Heart right ventricle (tissue), 16 donors: Measurements from ENCODE around the gene CACNA1C. TPM values are rescaled to one million over a fixed set of nuclear protein-coding genes. Genes with fewer than 3 reads are reported as not detected.

Experiments used
- ATAC-seq, 8 donors: fragments of 200-7000 bp; cut with Tn5 transposase; one replicate each; pipeline ENCODE4 v1.9.1; 2020; ENCODE audit warnings: mild to moderate bottlenecking in 8 of 8, moderate library complexity in 8 of 8, moderate number of reproducible peaks in 1 of 8
- DNase-seq, 2 donors: peaks; one replicate each; pipeline ENCODE4 v3.0.0-alpha.2; 2020
- H3K27ac ChIP-seq, 10 donors: fragments of 200-600 bp; sonication (generic) in 2 of 10; one replicate each; pipeline versions ENCODE4 v1.5.0 to v1.8.0; 2020 to 2022; ENCODE audit warnings: mild to moderate bottlenecking in 3 of 10
- H3K27me3 ChIP-seq, 7 donors: fragments of 200-600 bp; one replicate each; pipeline ENCODE4 v1.8.0; 2021 to 2022; ENCODE audit warnings: mild to moderate bottlenecking in 2 of 7
- H3K36me3 ChIP-seq, 9 donors: fragments of 200-600 bp; sonication (generic) in 1 of 9; one replicate each; pipeline versions ENCODE4 v1.5.0 to v1.8.0; 2020 to 2022; ENCODE audit warnings: mild to moderate bottlenecking in 2 of 9
- H3K4me1 ChIP-seq, 9 donors: fragments of 200-600 bp; sonication (generic) in 1 of 9; one replicate each; pipeline versions ENCODE4 v1.5.0 to v1.8.0; 2020 to 2022; ENCODE audit warnings: mild to moderate bottlenecking in 4 of 9
- H3K4me3 ChIP-seq, 10 donors: fragments of 200-600 bp; sonication (generic) in 2 of 10; one replicate each; pipeline versions ENCODE4 v1.5.0 to v1.8.0; 2020 to 2022; ENCODE audit warnings: mild to moderate bottlenecking in 7 of 10, moderate library complexity in 2 of 10
- H3K9me3 ChIP-seq, 11 donors: fragments of 200-600 bp in 10 of 11; sonication (generic) in 2 of 11; one replicate each; pipeline versions ENCODE4 v1.5.0 to v1.8.0; 2013 to 2022; ENCODE audit warnings: mild to moderate bottlenecking in 2 of 11, control low read depth in 1 of 11, moderate library complexity in 1 of 11
- WGBS, 2 donors: extraction: QIAGEN DNeasy Blood & Tissue Kit; methylation state at CpG; one replicate each; pipeline ENCODE4 v1.1.7; 2013; ENCODE audit warnings: inconsistent platforms in 1 of 2; 5-methylcytosine and 5-hydroxymethylcytosine counted together
- intact Hi-C, 10 donors: fragments of 100-400 bp; cut with DNase I; formaldehyde crosslinking; loops; one replicate each; pipeline versions ENCODE4 v1.11.1 to v1.14.2; 2022
- polyA plus RNA-seq, 2 donors: library from polyadenylated mRNA; stranded (reverse); fragments of 200-250 nt; gene quantifications; one replicate each; pipeline ENCODE4 v1.2.3, GENCODE V29; 2013
- total RNA-seq, 10 donors: library from RNA; stranded (reverse); fragmentation: NEBNext Ultra II Directional in 3 of 10; extraction: Animal tissue kit (Norgen Biotek cat#: 25700) in 3 of 10; gene quantifications; one replicate each; pipeline versions ENCODE4 v1.2.1 to v1.2.4, GENCODE V29; 2021 to 2023
- TF ChIP-seq, protein P1 (sequence below), 9 donors: fragments of 200-600 bp; sonication (generic) in 2 of 9; IDR thresholded peaks; one replicate each; pipeline versions ENCODE4 v1.5.0 to v1.8.0; 2021 to 2022; ENCODE audit warnings: antibody characterized with exemption in 9 of 9, mild to moderate bottlenecking in 5 of 9, moderate library complexity in 1 of 9
- donor health status: Arrhythmogenic right ventricular cardiomyopathy.
- donor health status: ischemic (EF 13 %, LVEDD 7.1; RV severe dilation, severe dysfunction).
- donor health status: healthy with polysubstance abuse.
- donor health status: DM: no; HTN: yes; CAD: no.
- donor health status: DM: no; HTN: no; CAD: no.
- donor health status: ischemic (EF 25% LVEDD 6.9; RV normal size, moderate dysfunction).
- donor health status: ischemic (EF 25% LVEDD 5.7; RV mildly dilated, moderate dysfunction).
- donor health status: healthy.
- donor health status: DM: yes; HTN: yes; CAD: no.
- donor health status: Ischemic cardiomyopathy.
- donor health status: ischemic (EF 35%, LVEDD 5.7; RV mildly dilated, moderate dysfunction).
- donor health status: nonischemic (EF 11% LVEDD 7.7; RV severe dilation, severe dysfunction).
- donor health status: DM: yes; HTN: yes; CAD: no.
- donor health status: PGD.
- donor health status: ischemic (EF 29% LVEDD 5.4; RV normal size, mild dysfunction).
- donor health status: nonischemic (EF 23%, LVEDD 6.1; RV moderate dilation, normal function).

CACNA1C gene
- total and polyA plus RNA-seq, 12 donors, result 19.1 to 222 (median 183) TPM

DNA sequence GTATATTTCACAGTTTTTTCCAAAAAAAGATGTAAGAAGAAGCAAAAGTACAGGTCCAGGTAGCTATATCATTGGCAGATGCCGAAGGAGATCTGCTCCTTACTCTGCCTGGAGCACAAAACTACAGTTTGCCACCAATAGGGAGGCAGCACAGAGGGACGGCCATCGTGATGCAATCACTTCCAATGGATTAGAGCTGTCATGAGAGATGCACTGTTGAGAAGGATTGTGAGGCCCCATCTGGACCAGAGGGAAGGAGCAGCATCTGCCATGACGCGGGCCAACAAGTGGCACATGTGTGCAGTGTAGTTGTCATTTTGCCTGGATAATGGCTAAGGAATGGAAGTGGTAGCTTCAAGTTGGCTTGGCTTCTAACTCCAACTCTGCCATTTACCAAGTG, 423.2 kb downstream of the CACNA1C start:
- H3K4me3 ChIP-seq, result no peak overlapping the region
- peaks cover 0 to 3% (median 0%) of the 10 kb centered on the region in 9 donors for H3K4me1 ChIP-seq
- TF ChIP-seq, protein P1, sequence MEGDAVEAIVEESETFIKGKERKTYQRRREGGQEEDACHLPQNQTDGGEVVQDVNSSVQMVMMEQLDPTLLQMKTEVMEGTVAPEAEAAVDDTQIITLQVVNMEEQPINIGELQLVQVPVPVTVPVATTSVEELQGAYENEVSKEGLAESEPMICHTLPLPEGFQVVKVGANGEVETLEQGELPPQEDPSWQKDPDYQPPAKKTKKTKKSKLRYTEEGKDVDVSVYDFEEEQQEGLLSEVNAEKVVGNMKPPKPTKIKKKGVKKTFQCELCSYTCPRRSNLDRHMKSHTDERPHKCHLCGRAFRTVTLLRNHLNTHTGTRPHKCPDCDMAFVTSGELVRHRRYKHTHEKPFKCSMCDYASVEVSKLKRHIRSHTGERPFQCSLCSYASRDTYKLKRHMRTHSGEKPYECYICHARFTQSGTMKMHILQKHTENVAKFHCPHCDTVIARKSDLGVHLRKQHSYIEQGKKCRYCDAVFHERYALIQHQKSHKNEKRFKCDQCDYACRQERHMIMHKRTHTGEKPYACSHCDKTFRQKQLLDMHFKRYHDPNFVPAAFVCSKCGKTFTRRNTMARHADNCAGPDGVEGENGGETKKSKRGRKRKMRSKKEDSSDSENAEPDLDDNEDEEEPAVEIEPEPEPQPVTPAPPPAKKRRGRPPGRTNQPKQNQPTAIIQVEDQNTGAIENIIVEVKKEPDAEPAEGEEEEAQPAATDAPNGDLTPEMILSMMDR (IDR thresholded peaks at IDR 0.05), result no peak
- DNase-seq (no peak), ATAC-seq (no peak)
- peaks cover 0 to 27% (median 0%) of the 10 kb centered on the region in 9 donors for H3K36me3 ChIP-seq
- intact Hi-C loops, result no loop called here
- no peaks in the 10 kb centered on the region for H3K9me3 ChIP-seq
- H3K27me3 ChIP-seq, result no peaks in the 10 kb centered on the region
- no peak overlapping the region for H3K27ac ChIP-seq
- WGBS, 2 donors, result 83 to 97% methylated on average over 5 of the region's 5 CpGs

DNA sequence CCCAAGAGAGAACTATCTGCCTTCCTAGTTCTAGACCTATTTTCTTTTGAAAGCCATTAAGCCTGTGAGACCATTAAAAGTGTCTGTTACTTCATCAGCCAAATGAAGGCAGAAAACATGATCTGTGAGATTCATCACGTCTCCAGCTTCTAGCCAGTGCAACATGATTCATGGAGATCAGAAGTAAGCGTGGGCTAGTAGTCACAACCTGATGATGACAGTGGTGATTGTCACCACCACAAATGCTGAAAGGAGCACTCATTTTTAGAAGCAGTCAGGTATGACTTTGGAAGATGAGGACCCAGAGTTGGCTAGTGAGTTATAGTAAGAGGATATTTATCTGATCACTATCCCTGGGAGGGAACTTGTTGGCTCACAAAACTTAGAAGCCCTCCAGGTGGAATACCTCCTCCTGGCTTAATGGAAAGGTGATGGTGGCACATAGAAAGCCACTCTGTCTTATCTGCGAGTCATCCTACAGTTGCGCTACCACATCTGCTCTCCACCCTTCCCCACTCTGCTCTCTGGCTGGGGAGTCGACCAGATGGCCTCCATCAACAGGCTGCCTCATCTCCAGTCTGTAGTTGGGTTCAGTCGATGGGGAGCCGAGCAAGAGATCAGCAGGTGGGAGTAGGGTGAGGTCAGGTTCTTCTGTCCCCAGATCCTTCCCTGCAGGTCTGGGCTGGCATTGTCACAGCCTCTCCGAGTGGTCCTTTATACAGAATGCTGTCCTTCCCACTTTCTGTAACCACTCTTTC, 424.4 kb downstream of the CACNA1C start:
- intact Hi-C loops, result no loop called here
- DNase-seq, result no peak
- H3K27ac ChIP-seq, result no peak overlapping the region
- H3K36me3 ChIP-seq, result peaks cover 0 to 27% (median 0%) of the 10 kb centered on the region in 9 donors
- no peak overlapping the region for H3K4me3 ChIP-seq
- ATAC-seq, result no peak
- TF ChIP-seq, protein P1 (IDR thresholded peaks at IDR 0.05), result no peak
- 90 to 91% methylated on average over 8 of the region's 8 CpGs for WGBS, 2 donors
- no peaks in the 10 kb centered on the region for H3K27me3 ChIP-seq
- peaks cover 0 to 13% (median 2%) of the 10 kb centered on the region in 9 donors for H3K4me1 ChIP-seq
- no peaks in the 10 kb centered on the region for H3K9me3 ChIP-seq

DNA sequence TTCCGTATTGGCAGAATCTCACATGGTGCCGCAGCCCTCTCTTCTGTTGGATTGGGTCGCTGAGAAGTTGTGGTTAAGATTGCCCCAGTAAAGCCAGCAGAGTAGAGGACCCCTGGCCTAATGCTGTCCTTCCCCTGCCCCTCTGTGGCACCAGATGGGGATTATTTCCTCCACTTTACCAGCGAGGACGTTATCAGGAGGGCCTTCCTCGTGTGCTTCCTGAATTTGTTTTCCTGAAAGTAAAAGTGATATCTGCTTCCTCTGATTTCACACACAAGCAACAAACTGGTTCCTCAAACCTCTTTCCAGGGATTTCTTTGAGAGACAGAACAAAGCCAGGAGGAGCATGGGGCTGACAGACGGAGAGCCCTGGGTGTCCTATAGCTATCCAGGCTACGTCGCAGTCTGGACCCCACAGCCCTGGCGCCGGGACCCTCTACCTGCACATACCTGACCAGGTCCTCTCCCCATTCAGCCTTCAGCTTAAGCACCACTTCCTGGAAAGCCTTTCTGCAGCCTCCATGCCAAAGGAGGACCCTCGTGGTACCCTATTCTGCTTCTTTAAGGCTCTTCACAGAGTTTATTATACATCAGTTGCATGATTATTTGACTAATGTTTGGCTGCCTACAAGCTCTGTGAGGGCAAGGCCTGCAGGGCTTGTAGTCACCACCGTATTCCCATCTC, 427.2 kb downstream of the CACNA1C start:
- intact Hi-C loops, result no loop called here
- Histone ChIP-seq H3K4me3 (no peak overlapping the region), H3K9me3 (no peaks in the 10 kb centered on the region), H3K27me3 (no peaks in the 10 kb centered on the region), H3K4me1 (peaks cover 0 to 35% (median 9%) of the 10 kb centered on the region in 9 donors), H3K36me3 (peaks cover 0 to 26% (median 0%) of the 10 kb centered on the region in 9 donors), H3K27ac (no peak overlapping the region)
- TF ChIP-seq, protein P1 (IDR thresholded peaks at IDR 0.05), result no peak
- ATAC-seq, result peak in 1 of 8 donors; percentile 42
- WGBS, 2 donors, result 69 to 82% methylated on average over 13 of the region's 13 CpGs
- no peak for DNase-seq

DNA sequence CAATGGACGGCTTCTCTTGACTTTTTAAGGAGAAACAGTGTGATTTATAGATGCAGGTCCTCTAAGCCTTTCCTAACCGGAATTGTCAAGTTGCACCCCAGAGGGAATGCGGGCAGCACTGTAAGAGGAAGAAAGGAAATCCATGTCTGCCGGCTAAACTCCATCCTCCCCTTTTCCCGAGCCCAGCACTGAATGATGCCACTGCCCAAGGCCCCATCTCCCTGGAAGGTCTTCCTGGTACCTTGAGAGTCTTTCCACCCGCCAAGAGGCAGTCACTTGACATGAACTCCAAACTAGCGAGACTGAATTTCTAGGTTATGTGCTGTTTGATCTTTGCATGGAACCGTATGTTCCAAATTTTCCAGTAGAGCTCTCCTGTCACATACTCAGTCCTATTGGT, 428.6 kb downstream of the CACNA1C start:
- peak overlapping the region in 2 of 10 donors; percentile 3 to 22 for H3K27ac ChIP-seq
- TF ChIP-seq, protein P1 (IDR thresholded peaks at IDR 0.05), result no peak
- intact Hi-C loops, result no loop called here

More for the DNA sequence above, 428.6 kb downstream of the CACNA1C start:
- Histone ChIP-seq H3K36me3 (peaks cover 0 to 28% (median 4%) of the 10 kb centered on the region in 9 donors), H3K4me3 (no peak overlapping the region), H3K9me3 (no peaks in the 10 kb centered on the region), H3K27me3 (no peaks in the 10 kb centered on the region), H3K4me1 (peaks cover 0 to 44% (median 9%) of the 10 kb centered on the region in 9 donors)
- ATAC-seq (no peak), DNase-seq (no peak)
- 89 to 95% methylated on average over 8 of the region's 8 CpGs for WGBS, 2 donors
